MM.1S (cell line): ENCODE results near the gene BOK.

ENCODE experiments used
- CTCF ChIP-seq: fragments of 300-600 bp; sonication (generic); IDR thresholded peaks from 2 replicates; pipeline ENCODE4 v1.5.1; 2016; ENCODE audit warnings: antibody characterized with exemption, low read length, mixed read lengths
- EZH2 ChIP-seq: fragments of 300-600 bp; sonication (generic); optimal IDR thresholded peaks from 2 replicates; pipeline ENCODE3; 2017; ENCODE audit warnings: low read depth, mild to moderate bottlenecking, antibody characterized with exemption, low read length, mixed read lengths
- EZH2phosphoT487 ChIP-seq: fragments of 300-600 bp; sonication (generic); IDR thresholded peaks from 2 replicates; pipeline ENCODE4 v1.6.1; 2018; ENCODE audit warnings: antibody characterized with exemption, low read length

DNA sequence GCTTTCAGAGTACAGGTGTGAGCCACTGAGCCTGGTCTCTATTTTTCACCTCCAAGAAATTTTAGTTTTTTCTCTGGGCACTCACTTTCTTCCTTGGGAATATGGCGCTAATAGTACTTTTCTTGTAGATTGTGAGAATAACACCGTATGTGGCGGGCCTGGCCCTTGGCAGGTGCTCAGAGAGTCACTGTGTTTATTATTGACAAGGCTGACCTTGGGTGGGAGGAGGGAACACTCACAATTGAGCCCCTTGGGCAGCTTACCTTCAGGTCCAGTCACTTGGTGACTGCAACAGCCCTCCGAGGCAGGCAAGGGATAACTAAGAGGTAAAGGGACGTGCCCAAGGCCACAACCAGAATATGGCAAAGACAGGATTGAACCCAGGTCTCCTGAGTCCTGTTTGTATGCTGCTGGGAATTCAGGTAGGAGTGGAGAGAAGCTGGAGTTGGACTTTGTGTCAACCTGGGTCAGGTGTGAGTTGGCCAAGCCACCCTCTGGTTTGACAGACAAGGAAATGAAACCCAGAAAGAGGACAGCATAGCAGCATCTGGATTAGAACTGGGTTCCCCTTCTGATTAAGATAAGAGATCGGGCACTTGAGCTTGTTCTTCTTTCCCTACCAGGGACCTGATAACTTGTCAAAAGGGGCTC is 47.3 kb upstream of the BOK start:
- TF ChIP-seq CTCF (no peak), EZH2phosphoT487 (no peak), EZH2 (no peak)
